Keratinocyte (primary cell): ENCODE measurements around the gene MSI2. TPM values are rescaled to one million over a fixed set of nuclear protein-coding genes. Genes with fewer than 3 reads are reported as not detected.

Experiments used
- DNase-seq: peaks from one replicate; pipeline ENCODE4 v3.0.0-alpha.2; 2011; ENCODE audit warnings: low read depth, missing footprints, low spot score
- FAIRE-seq: peaks from 2 replicates; lab custom pipeline; 2011; peaks lifted over from hg19 to GRCh38; lab: Jason Lieb, UNC
- H2AFZ ChIP-seq: 2 replicates; pipeline ENCODE4 v1.6.0; 2012; ENCODE audit warnings: low read length, control low read depth, inconsistent platforms; ENCODE audit not compliant: control insufficient read depth
- H3K27ac ChIP-seq: 2 replicates; pipeline ENCODE4 v1.5.1; 2011; ENCODE audit warnings: low read length; ENCODE audit not compliant: control insufficient read depth, insufficient read depth
- H3K27me3 ChIP-seq: 3 replicates; pipeline ENCODE4 v1.6.0; 2011; ENCODE audit warnings: low read length; ENCODE audit not compliant: control insufficient read depth, insufficient read depth; ENCODE audit errors: extremely low read depth
- H3K36me3 ChIP-seq, 2 experiments: 2 replicates in 1 of 2; 3 replicates in 1 of 2; pipeline ENCODE4 v1.5.1; 2011; ENCODE audit warnings: low read length in 2 of 2, mild to moderate bottlenecking in 1 of 2; ENCODE audit not compliant: control insufficient read depth in 2 of 2, insufficient read depth in 2 of 2; ENCODE audit errors: extremely low read depth in 1 of 2
- H3K4me1 ChIP-seq: 3 replicates; pipeline ENCODE4 v1.5.1; 2011; ENCODE audit warnings: low read length; ENCODE audit not compliant: control insufficient read depth, insufficient read depth; ENCODE audit errors: extremely low read depth
- H3K4me2 ChIP-seq: 3 replicates; pipeline ENCODE4 v1.6.0; 2011; ENCODE audit warnings: low read depth, low read length; ENCODE audit not compliant: control insufficient read depth, insufficient read depth; ENCODE audit errors: extremely low read depth
- H3K4me3 ChIP-seq, 3 experiments: fragments of 200-600 bp in 1 of 3; sonication (generic) in 1 of 3; 2 replicates in 2 of 3; 3 replicates in 1 of 3; pipeline ENCODE4 v1.5.1; 2011 to 2016; ENCODE audit warnings: low read length in 3 of 3, mild to moderate bottlenecking in 3 of 3, control low read depth in 2 of 3, inconsistent platforms in 1 of 3, low read depth in 1 of 3, mixed read lengths in 1 of 3, mixed run types in 1 of 3, moderate library complexity in 1 of 3; ENCODE audit not compliant: control insufficient read depth in 2 of 3, insufficient read depth in 2 of 3; ENCODE audit errors: extremely low read depth in 1 of 3
- H3K79me2 ChIP-seq: 2 replicates; pipeline ENCODE4 v1.6.0; 2012; ENCODE audit warnings: low read length; ENCODE audit not compliant: control insufficient read depth, insufficient read depth
- H3K9ac ChIP-seq: 3 replicates; pipeline ENCODE4 v1.6.0; 2011; ENCODE audit warnings: low read length; ENCODE audit not compliant: control insufficient read depth, insufficient read depth; ENCODE audit errors: extremely low read depth
- H3K9me1 ChIP-seq: 3 replicates; pipeline ENCODE4 v1.6.0; 2011; ENCODE audit warnings: low read length; ENCODE audit not compliant: control insufficient read depth, insufficient read depth; ENCODE audit errors: extremely low read depth
- H3K9me3 ChIP-seq: 2 replicates; pipeline ENCODE4 v1.5.1; 2012; ENCODE audit warnings: low read depth, low read length; ENCODE audit not compliant: control insufficient read depth
- H4K20me1 ChIP-seq: 3 replicates; pipeline ENCODE4 v1.6.0; 2011; ENCODE audit warnings: low read length; ENCODE audit not compliant: control insufficient read depth, insufficient read depth; ENCODE audit errors: extremely low read depth
- CTCF ChIP-seq, 3 experiments: IDR thresholded peaks in 1 of 3; conservative IDR thresholded peaks in 1 of 3; optimal IDR thresholded peaks in 1 of 3; 2 replicates in 2 of 3; 3 replicates in 1 of 3; pipeline versions ENCODE3 to v1.5.1; 2011; ENCODE audit warnings: low read length in 3 of 3, mild to moderate bottlenecking in 3 of 3, moderate library complexity in 2 of 3, control low read depth in 1 of 3, inconsistent platforms in 1 of 3; ENCODE audit not compliant: insufficient read depth in 2 of 3; ENCODE audit errors: extremely low read depth in 1 of 3
- EZH2 ChIP-seq: IDR thresholded peaks from one replicate; pipeline ENCODE4 v1.6.1; 2012; ENCODE audit warnings: inconsistent platforms, mild to moderate bottlenecking, low read length, moderate library complexity
- dilution Hi-C: fragments of 300-500 bp; cut with MboI; formaldehyde crosslinking; loops from one replicate; pipeline ENCODE4 v1.7.0; 2020; ENCODE audit warnings: low sequenced_read_pairs; ENCODE audit not compliant: extremely low pct_ligation_motif_present
- polyA plus RNA-seq, 5 experiments: library from polyadenylated mRNA; depleted of rRNA in 3 of 5; stranded (reverse) in 3 of 5; stranded (forward) in 1 of 5; unstranded in 1 of 5; fragments of >200 nt; gene quantifications; 1 replicate in 1 of 5; 2 replicates in 3 of 5; 3 replicates in 1 of 5; pipeline versions ENCODE4 v1.2.1 to v1.2.3, GENCODE V29; 2011 to 2012; ENCODE audit warnings: missing spikeins in 2 of 5, low read depth in 1 of 5, low replicate concordance in 1 of 5

MSI2 gene
- polyA plus RNA-seq, 1 donor (not counting 4 experiments of a cell fraction or from before 2014, with no cell fraction given), result 22.3 TPM

- Histone ChIP-seq H3K27ac (no peak overlapping the region), H3K27me3 (no peaks in the 10 kb centered on the region), H3K4me1 (peaks cover 23% of the 10 kb centered on the region), H4K20me1 (no peaks in the 10 kb centered on the region), H3K4me2 (no peak overlapping the region), H2AFZ (no peak overlapping the region), H3K9me1 (no peaks in the 10 kb centered on the region), H3K79me2 (no peaks in the 10 kb centered on the region), H3K4me3 (no peak overlapping the region), H3K9me3 (no peaks in the 10 kb centered on the region), H3K36me3 (no peaks in the 10 kb centered on the region), H3K9ac (no peak overlapping the region)
- dilution Hi-C loops, result no loop called here
- TF ChIP-seq EZH2, result no peak
- no peak for TF ChIP-seq CTCF (optimal IDR thresholded peaks at IDR 0.05 in 1 of 3, IDR thresholded peaks at IDR 0.05 in 1 of 3, conservative IDR thresholded peaks at IDR 0.05 in 1 of 3; ENCODE audit: extremely low read depth in 1 of 3, insufficient read depth in 2 of 3, low read length in 3 of 3)
- FAIRE-seq (no peak), DNase-seq (no peak)
These were observed 421.0 kb downstream of the MSI2 start for GRCh38 chr17:57677301-57677700.

GRCh38 chr17:57677858-57678257 is 421.5 kb downstream of the MSI2 start:
- Histone ChIP-seq H2AFZ (no peak overlapping the region), H3K9me1 (no peaks in the 10 kb centered on the region), H4K20me1 (no peaks in the 10 kb centered on the region), H3K4me2 (no peak overlapping the region), H3K4me3 (no peak overlapping the region), H3K36me3 (no peaks in the 10 kb centered on the region), H3K79me2 (no peaks in the 10 kb centered on the region), H3K4me1 (peaks cover 18% of the 10 kb centered on the region), H3K27ac (no peak overlapping the region), H3K27me3 (no peaks in the 10 kb centered on the region), H3K9ac (no peak overlapping the region), H3K9me3 (no peaks in the 10 kb centered on the region)
- FAIRE-seq (no peak), DNase-seq (no peak)
- dilution Hi-C loops, result no loop called here
- no peak for TF ChIP-seq CTCF (optimal IDR thresholded peaks at IDR 0.05 in 1 of 3, IDR thresholded peaks at IDR 0.05 in 1 of 3, conservative IDR thresholded peaks at IDR 0.05 in 1 of 3; ENCODE audit: extremely low read depth in 1 of 3, insufficient read depth in 2 of 3, low read length in 3 of 3)
- no peak for TF ChIP-seq EZH2
